ENCODE data around the gene MRPS2.
"Not testable (repeated sequence)": the region's sequence is repeated elsewhere in the genome, so short reads cannot be mapped to it uniquely, and the experiment has no call there.

DNA sequence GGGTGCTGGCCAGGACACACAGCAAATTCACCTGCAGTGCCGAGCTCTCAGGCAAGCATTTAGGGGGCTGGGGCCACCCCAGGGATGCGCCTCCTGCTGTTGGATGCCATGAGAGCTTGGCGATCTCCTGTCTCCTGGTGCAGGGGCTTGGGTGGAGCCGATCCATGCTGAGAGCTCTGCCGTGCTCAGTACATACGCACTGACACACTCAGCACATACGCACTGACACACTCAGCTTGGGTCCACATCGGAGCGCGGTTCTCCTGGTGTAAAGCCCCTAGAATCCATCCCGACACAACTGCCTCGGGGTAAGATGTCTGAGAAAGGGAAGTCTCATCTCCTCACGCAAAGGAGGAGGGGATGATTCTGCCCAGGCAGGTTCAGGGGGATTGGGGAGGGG is 35.1 kb downstream of the MRPS2 start:
- TF ChIP-seq, protein P1, sequence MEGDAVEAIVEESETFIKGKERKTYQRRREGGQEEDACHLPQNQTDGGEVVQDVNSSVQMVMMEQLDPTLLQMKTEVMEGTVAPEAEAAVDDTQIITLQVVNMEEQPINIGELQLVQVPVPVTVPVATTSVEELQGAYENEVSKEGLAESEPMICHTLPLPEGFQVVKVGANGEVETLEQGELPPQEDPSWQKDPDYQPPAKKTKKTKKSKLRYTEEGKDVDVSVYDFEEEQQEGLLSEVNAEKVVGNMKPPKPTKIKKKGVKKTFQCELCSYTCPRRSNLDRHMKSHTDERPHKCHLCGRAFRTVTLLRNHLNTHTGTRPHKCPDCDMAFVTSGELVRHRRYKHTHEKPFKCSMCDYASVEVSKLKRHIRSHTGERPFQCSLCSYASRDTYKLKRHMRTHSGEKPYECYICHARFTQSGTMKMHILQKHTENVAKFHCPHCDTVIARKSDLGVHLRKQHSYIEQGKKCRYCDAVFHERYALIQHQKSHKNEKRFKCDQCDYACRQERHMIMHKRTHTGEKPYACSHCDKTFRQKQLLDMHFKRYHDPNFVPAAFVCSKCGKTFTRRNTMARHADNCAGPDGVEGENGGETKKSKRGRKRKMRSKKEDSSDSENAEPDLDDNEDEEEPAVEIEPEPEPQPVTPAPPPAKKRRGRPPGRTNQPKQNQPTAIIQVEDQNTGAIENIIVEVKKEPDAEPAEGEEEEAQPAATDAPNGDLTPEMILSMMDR (IDR thresholded peaks at IDR 0.05) = not testable (repeated sequence)
- TF ChIP-seq POLR2A (IDR thresholded peaks at IDR 0.05) = not testable (repeated sequence)

Measured in heart left ventricle (tissue), 13 donors.